ENCODE results near the gene WDHD1. TPM values are rescaled to one million over a fixed set of nuclear protein-coding genes. Genes with fewer than 3 reads are reported as not detected.

WDHD1 gene
- polyA plus RNA-seq, 1 donor (not counting 4 experiments of a cell fraction or from before 2014, with no cell fraction given): 13.0 TPM

- Histone ChIP-seq H3K36me3 (ENCODE audit: control insufficient read depth in 2 of 2, extremely low read depth in 1 of 2, insufficient read depth in 2 of 2, low read length in 2 of 2) (peaks cover 0 to 4% of the 10 kb centered on the region in 2 experiments), H2AFZ (ENCODE audit: control insufficient read depth, low read length) (no peak overlapping the region), H3K79me2 (ENCODE audit: control insufficient read depth, insufficient read depth, low read length) (peaks cover 4% of the 10 kb centered on the region), H3K4me1 (ENCODE audit: control insufficient read depth, extremely low read depth, insufficient read depth, low read length) (no peaks in the 10 kb centered on the region), H3K9ac (ENCODE audit: control insufficient read depth, extremely low read depth, insufficient read depth, low read length) (no peak overlapping the region), H3K9me3 (ENCODE audit: control insufficient read depth, low read depth, low read length) (no peaks in the 10 kb centered on the region), H3K27ac (ENCODE audit: control insufficient read depth, insufficient read depth, low read length) (no peak overlapping the region), H3K4me3 (ENCODE audit: control insufficient read depth in 2 of 3, extremely low read depth in 1 of 3, insufficient read depth in 2 of 3, low read depth in 1 of 3, low read length in 3 of 3) (no peak overlapping the region), H3K27me3 (ENCODE audit: control insufficient read depth, extremely low read depth, insufficient read depth, low read length) (no peaks in the 10 kb centered on the region), H4K20me1 (ENCODE audit: control insufficient read depth, extremely low read depth, insufficient read depth, low read length) (no peaks in the 10 kb centered on the region), H3K9me1 (ENCODE audit: control insufficient read depth, extremely low read depth, insufficient read depth, low read length) (no peaks in the 10 kb centered on the region), H3K4me2 (ENCODE audit: control insufficient read depth, extremely low read depth, insufficient read depth, low read depth, low read length) (no peak overlapping the region)
- DNase-seq (ENCODE audit: low read depth, low spot score): no peak
- no peak for FAIRE-seq
- TF ChIP-seq, protein P1, sequence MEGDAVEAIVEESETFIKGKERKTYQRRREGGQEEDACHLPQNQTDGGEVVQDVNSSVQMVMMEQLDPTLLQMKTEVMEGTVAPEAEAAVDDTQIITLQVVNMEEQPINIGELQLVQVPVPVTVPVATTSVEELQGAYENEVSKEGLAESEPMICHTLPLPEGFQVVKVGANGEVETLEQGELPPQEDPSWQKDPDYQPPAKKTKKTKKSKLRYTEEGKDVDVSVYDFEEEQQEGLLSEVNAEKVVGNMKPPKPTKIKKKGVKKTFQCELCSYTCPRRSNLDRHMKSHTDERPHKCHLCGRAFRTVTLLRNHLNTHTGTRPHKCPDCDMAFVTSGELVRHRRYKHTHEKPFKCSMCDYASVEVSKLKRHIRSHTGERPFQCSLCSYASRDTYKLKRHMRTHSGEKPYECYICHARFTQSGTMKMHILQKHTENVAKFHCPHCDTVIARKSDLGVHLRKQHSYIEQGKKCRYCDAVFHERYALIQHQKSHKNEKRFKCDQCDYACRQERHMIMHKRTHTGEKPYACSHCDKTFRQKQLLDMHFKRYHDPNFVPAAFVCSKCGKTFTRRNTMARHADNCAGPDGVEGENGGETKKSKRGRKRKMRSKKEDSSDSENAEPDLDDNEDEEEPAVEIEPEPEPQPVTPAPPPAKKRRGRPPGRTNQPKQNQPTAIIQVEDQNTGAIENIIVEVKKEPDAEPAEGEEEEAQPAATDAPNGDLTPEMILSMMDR (optimal IDR thresholded peaks at IDR 0.05 in 1 of 3, IDR thresholded peaks at IDR 0.05 in 1 of 3, conservative IDR thresholded peaks at IDR 0.05 in 1 of 3; ENCODE audit: extremely low read depth in 1 of 3, insufficient read depth in 2 of 3, low read length in 3 of 3): no peak
- no peak for TF ChIP-seq EZH2 (IDR thresholded peaks at IDR 0.05; ENCODE audit: low read length)
- dilution Hi-C loops (cut with MboI; ENCODE audit: extremely low pct_ligation_motif_present, low sequenced_read_pairs): no loop called here
These were observed 11.9 kb downstream of the WDHD1 start for GRCh38 chr14:55015006-55015405.

DNA sequence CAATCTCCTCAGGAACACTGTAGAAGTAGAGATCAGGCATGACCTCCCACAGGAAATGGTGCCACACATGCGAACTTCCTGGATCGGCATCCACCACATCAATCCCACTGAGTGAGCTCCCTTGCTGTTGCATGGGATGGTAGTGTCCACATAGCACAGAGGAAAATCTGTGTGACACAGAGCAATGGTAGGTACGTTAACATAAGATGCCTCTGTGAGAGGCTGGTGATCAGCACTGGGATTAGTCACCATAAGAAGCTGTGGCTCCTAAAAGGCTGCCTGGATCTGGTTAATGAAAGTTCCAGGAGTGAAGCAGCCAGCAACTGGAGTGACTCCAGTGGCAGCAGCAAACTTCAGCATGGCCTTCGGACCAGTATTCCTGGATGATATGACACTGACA, 21.8 kb downstream of the WDHD1 start:
- H3K4me2 ChIP-seq (ENCODE audit: control insufficient read depth, extremely low read depth, insufficient read depth, low read depth, low read length): no peak overlapping the region
- H3K79me2 ChIP-seq (ENCODE audit: control insufficient read depth, insufficient read depth, low read length): no peaks in the 10 kb centered on the region
- dilution Hi-C loops (cut with MboI; ENCODE audit: extremely low pct_ligation_motif_present, low sequenced_read_pairs): no loop called here
- no peak overlapping the region for H2AFZ ChIP-seq (ENCODE audit: control insufficient read depth, low read length)
- TF ChIP-seq, protein P1 (optimal IDR thresholded peaks at IDR 0.05 in 1 of 3, IDR thresholded peaks at IDR 0.05 in 1 of 3, conservative IDR thresholded peaks at IDR 0.05 in 1 of 3; ENCODE audit: extremely low read depth in 1 of 3, insufficient read depth in 2 of 3, low read length in 3 of 3): no peak
- no peak for TF ChIP-seq EZH2 (IDR thresholded peaks at IDR 0.05; ENCODE audit: low read length)
- H3K4me1 ChIP-seq (ENCODE audit: control insufficient read depth, extremely low read depth, insufficient read depth, low read length): no peaks in the 10 kb centered on the region
- H4K20me1 ChIP-seq (ENCODE audit: control insufficient read depth, extremely low read depth, insufficient read depth, low read length): no peaks in the 10 kb centered on the region
- DNase-seq (ENCODE audit: low read depth, low spot score): no peak
- no peak overlapping the region for H3K4me3 ChIP-seq (ENCODE audit: control insufficient read depth in 2 of 3, extremely low read depth in 1 of 3, insufficient read depth in 2 of 3, low read depth in 1 of 3, low read length in 3 of 3)
- no peaks in the 10 kb centered on the region for H3K9me3 ChIP-seq (ENCODE audit: control insufficient read depth, low read depth, low read length)
- no peak overlapping the region for H3K9ac ChIP-seq (ENCODE audit: control insufficient read depth, extremely low read depth, insufficient read depth, low read length)
- no peaks in the 10 kb centered on the region for H3K27me3 ChIP-seq (ENCODE audit: control insufficient read depth, extremely low read depth, insufficient read depth, low read length)
- no peak overlapping the region for H3K27ac ChIP-seq (ENCODE audit: control insufficient read depth, insufficient read depth, low read length)
- peaks cover 3 to 8% of the 10 kb centered on the region in 2 experiments for H3K36me3 ChIP-seq (ENCODE audit: control insufficient read depth in 2 of 2, extremely low read depth in 1 of 2, insufficient read depth in 2 of 2, low read length in 2 of 2)
- no peak for FAIRE-seq
- H3K9me1 ChIP-seq (ENCODE audit: control insufficient read depth, extremely low read depth, insufficient read depth, low read length): no peaks in the 10 kb centered on the region
